ENCODE measurements around the gene CDC25B. TPM values are rescaled to one million over a fixed set of nuclear protein-coding genes. Genes with fewer than 3 reads are reported as not detected.

CDC25B gene
- total RNA-seq, 1 donor, result 23.5 TPM

DNA sequence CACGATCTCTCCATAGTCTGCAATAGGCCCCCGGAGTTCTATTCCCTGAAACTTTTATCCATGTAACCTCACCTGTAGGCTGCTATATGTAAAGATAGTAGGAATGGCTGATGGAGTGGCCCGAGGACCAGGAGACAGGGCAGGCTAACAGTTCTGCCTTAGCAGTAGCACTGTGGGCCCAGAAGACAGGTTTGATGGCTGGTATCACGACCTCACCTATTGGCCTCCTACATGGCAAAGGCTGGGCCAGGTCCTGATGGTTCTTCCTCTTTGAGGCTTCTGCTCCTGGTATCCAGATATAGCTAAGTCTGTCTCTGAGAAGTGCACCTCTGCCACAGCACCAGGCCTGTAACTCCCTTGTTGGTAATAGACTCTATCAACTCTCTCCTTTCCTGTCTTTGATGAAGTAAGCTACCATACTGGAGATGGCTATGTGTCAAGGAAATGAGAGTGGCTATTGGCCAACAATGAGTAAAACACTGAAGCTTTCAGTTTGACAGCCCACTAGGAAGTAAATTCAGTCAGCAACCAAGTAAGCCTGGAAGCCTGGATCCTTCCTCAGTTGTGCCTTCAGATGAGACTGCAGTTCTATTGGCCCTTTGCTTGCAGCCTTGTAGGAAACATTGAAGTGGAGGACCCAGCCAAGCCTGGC, 20.5 kb upstream of the CDC25B start:
- Histone ChIP-seq H3K9me3 (ENCODE audit: low read depth, low read length) (no peaks in the 10 kb centered on the region), H3K36me3 (ENCODE audit: insufficient read depth, low read length) (no peaks in the 10 kb centered on the region), H3K4me2 (ENCODE audit: insufficient read depth, low read length) (no peak overlapping the region), H3K27ac (ENCODE audit: low read depth, low read length) (no peak overlapping the region), H3K79me2 (ENCODE audit: insufficient read depth, low read length) (no peaks in the 10 kb centered on the region), H3K4me3 (ENCODE audit: insufficient read depth, low read length) (no peak overlapping the region), H3K4me1 (ENCODE audit: insufficient read depth, low read length) (peaks cover 11% of the 10 kb centered on the region), H4K20me1 (ENCODE audit: insufficient read depth, low read length) (no peaks in the 10 kb centered on the region), H2AFZ (ENCODE audit: low read length) (no peak overlapping the region), H3K27me3 (ENCODE audit: insufficient read depth, low read length) (peaks cover 6% of the 10 kb centered on the region)
- TF ChIP-seq, protein P1, sequence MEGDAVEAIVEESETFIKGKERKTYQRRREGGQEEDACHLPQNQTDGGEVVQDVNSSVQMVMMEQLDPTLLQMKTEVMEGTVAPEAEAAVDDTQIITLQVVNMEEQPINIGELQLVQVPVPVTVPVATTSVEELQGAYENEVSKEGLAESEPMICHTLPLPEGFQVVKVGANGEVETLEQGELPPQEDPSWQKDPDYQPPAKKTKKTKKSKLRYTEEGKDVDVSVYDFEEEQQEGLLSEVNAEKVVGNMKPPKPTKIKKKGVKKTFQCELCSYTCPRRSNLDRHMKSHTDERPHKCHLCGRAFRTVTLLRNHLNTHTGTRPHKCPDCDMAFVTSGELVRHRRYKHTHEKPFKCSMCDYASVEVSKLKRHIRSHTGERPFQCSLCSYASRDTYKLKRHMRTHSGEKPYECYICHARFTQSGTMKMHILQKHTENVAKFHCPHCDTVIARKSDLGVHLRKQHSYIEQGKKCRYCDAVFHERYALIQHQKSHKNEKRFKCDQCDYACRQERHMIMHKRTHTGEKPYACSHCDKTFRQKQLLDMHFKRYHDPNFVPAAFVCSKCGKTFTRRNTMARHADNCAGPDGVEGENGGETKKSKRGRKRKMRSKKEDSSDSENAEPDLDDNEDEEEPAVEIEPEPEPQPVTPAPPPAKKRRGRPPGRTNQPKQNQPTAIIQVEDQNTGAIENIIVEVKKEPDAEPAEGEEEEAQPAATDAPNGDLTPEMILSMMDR (IDR thresholded peaks at IDR 0.05; ENCODE audit: extremely low read depth, low read depth, low read length), result no peak
- peak; percentile 45 for DNase-seq (ENCODE audit: insufficient read length, low spot score, missing footprints)

DNA sequence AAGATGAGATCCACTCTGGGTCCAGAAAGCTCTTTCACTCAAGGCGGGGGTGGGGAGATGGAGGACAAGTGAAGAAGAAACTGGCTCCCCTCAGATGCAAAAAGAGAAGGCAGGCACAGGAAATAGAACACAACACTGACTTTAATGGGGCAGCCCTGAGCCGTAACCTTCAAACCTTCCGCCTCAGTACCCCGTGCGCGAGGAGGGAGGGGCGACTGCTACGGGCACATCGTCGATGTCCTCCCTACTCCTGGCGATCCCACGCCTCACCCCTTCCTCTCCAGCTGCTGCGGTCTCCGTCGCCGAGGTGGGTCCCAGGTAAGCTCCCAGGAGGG, 18.8 kb upstream of the CDC25B start:
- H3K9me3 ChIP-seq (ENCODE audit: low read depth, low read length), result no peaks in the 10 kb centered on the region
- no peak for DNase-seq (ENCODE audit: insufficient read length, low spot score, missing footprints)
- no peaks in the 10 kb centered on the region for H3K36me3 ChIP-seq (ENCODE audit: insufficient read depth, low read length)
- H2AFZ ChIP-seq (ENCODE audit: low read length), result peak overlapping the region; percentile 98
- H3K27ac ChIP-seq (ENCODE audit: low read depth, low read length), result no peak overlapping the region
- peak overlapping the region; percentile 94 for H3K4me2 ChIP-seq (ENCODE audit: insufficient read depth, low read length)
- H3K4me1 ChIP-seq (ENCODE audit: insufficient read depth, low read length), result peaks cover 16% of the 10 kb centered on the region
- no peaks in the 10 kb centered on the region for H3K79me2 ChIP-seq (ENCODE audit: insufficient read depth, low read length)
- TF ChIP-seq, protein P1 (IDR thresholded peaks at IDR 0.05; ENCODE audit: extremely low read depth, low read depth, low read length), result no peak
- H3K27me3 ChIP-seq (ENCODE audit: insufficient read depth, low read length), result peaks cover 6% of the 10 kb centered on the region
- peak overlapping the region; percentile 78 for H3K4me3 ChIP-seq (ENCODE audit: insufficient read depth, low read length)
- H4K20me1 ChIP-seq (ENCODE audit: insufficient read depth, low read length), result peaks cover 5% of the 10 kb centered on the region

DNA sequence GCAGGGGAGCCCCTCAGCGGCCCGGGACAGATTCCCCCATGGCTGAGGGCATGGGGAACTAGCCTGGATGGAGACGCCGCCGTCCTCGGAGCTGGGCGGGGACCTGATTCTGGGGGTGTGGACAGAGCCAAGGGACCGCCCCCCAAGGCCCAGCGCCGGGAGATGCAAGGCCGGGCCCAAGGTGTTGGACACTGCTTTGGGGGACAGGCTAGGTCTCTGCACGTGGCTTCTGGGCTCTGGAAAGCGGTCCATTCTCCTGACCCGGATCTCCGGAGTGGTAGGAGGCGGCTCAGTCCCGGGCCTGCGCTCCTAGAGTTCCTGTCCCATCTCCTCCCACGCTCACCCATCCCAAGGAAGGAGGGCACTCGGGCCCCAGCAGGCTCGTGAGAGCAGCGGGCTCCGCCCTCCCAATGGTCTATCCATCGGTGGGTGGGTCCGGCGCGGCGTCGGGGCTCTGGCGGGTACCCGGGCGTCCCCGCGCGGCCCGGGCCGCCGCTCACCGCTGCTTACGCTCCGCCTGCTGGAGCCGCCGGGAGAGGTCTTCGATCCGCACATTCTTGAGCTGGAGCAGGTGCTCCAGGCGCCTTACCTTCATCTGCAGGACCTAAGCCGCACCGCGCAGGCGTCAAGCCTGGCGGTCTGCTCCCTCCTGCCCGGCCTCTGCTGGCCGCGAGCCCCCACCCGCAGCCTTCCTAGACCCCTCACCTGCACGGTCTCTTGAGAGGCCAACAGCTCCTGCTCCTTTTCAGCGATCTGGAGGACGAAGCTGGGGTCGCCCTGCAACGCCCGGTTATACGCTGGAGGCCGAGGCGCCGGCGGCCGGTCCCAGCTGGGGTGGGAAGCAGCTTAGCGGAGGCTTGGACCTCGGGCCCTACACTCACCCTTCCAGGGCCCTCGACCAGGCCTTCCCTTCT, 18.1 kb upstream of the CDC25B start:
- H3K27me3 ChIP-seq (ENCODE audit: insufficient read depth, low read length), result peaks cover 6% of the 10 kb centered on the region
- TF ChIP-seq, protein P1 (IDR thresholded peaks at IDR 0.05; ENCODE audit: extremely low read depth, low read depth, low read length), result no peak
- H2AFZ ChIP-seq (ENCODE audit: low read length), result peak overlapping the region; percentile 98
- peak; percentile 97 for DNase-seq (ENCODE audit: insufficient read length, low spot score, missing footprints)
- H3K9me3 ChIP-seq (ENCODE audit: low read depth, low read length), result no peaks in the 10 kb centered on the region
- no peak overlapping the region for H3K27ac ChIP-seq (ENCODE audit: low read depth, low read length)
- H3K4me1 ChIP-seq (ENCODE audit: insufficient read depth, low read length), result peaks cover 16% of the 10 kb centered on the region
- H3K4me2 ChIP-seq (ENCODE audit: insufficient read depth, low read length), result peak overlapping the region; percentile 94
- H3K4me3 ChIP-seq (ENCODE audit: insufficient read depth, low read length), result peak overlapping the region; percentile 78
- H3K79me2 ChIP-seq (ENCODE audit: insufficient read depth, low read length), result peaks cover 3% of the 10 kb centered on the region
- peaks cover 11% of the 10 kb centered on the region for H4K20me1 ChIP-seq (ENCODE audit: insufficient read depth, low read length)
- no peaks in the 10 kb centered on the region for H3K36me3 ChIP-seq (ENCODE audit: insufficient read depth, low read length)

DNA sequence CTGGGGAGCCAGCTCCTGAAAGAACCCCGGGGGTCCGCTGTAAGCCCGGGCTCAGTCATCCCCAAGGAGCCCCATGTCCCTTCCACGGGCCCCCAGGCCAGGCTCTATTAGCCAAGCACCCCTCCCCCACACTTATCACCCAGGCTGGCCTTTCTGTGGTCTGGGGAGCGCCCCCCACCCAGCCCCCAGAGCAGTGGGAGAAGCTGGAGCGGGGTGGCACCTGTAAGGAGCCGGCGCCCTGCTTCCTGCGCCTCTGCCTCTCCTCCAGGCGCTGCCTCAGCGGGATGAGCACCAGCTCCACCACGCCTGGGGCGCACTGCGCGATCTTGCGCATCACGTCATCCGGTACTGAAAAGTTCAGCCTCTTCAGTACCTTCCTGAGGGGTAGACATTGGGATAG, 17.1 kb upstream of the CDC25B start:
- TF ChIP-seq, protein P1 (IDR thresholded peaks at IDR 0.05; ENCODE audit: extremely low read depth, low read depth, low read length), result no peak
- H3K27ac ChIP-seq (ENCODE audit: low read depth, low read length), result no peak overlapping the region

More for the DNA sequence above, 17.1 kb upstream of the CDC25B start:
- peaks cover 16% of the 10 kb centered on the region for H3K4me1 ChIP-seq (ENCODE audit: insufficient read depth, low read length)
- H3K4me2 ChIP-seq (ENCODE audit: insufficient read depth, low read length), result no peak overlapping the region
- peaks cover 6% of the 10 kb centered on the region for H3K27me3 ChIP-seq (ENCODE audit: insufficient read depth, low read length)
- H3K4me3 ChIP-seq (ENCODE audit: insufficient read depth, low read length), result no peak overlapping the region
- H4K20me1 ChIP-seq (ENCODE audit: insufficient read depth, low read length), result peaks cover 19% of the 10 kb centered on the region
- no peaks in the 10 kb centered on the region for H3K36me3 ChIP-seq (ENCODE audit: insufficient read depth, low read length)
- DNase-seq (ENCODE audit: insufficient read length, low spot score, missing footprints), result peak; percentile 60
- H2AFZ ChIP-seq (ENCODE audit: low read length), result no peak overlapping the region
- H3K79me2 ChIP-seq (ENCODE audit: insufficient read depth, low read length), result peaks cover 12% of the 10 kb centered on the region
- H3K9me3 ChIP-seq (ENCODE audit: low read depth, low read length), result no peaks in the 10 kb centered on the region

Measured in osteoblast (primary cell).